Measurements from ENCODE around the gene DIP2C. TPM values are rescaled to one million over a fixed set of nuclear protein-coding genes. Genes with fewer than 3 reads are reported as not detected.
"Not testable (repeated sequence)": the region's sequence is repeated elsewhere in the genome, so short reads cannot be mapped to it uniquely, and the experiment has no call there.

Gene DIP2C
- total RNA-seq, 1 experiment from 2014 or later: 5.0 TPM

GRCh38 chr10:606762-607544, 82.5 kb downstream of the DIP2C start:
- Histone ChIP-seq H3K36me3 (no peaks in the 10 kb centered on the region), H3K4me1 (no peaks in the 10 kb centered on the region), H3K27ac (no peak overlapping the region), H3K4me3 (no peak overlapping the region), H3K9me3 (replicated peaks) (no peaks in the 10 kb centered on the region), H3K27me3 (no peaks in the 10 kb centered on the region)
- DNase-seq: no peak

DNA sequence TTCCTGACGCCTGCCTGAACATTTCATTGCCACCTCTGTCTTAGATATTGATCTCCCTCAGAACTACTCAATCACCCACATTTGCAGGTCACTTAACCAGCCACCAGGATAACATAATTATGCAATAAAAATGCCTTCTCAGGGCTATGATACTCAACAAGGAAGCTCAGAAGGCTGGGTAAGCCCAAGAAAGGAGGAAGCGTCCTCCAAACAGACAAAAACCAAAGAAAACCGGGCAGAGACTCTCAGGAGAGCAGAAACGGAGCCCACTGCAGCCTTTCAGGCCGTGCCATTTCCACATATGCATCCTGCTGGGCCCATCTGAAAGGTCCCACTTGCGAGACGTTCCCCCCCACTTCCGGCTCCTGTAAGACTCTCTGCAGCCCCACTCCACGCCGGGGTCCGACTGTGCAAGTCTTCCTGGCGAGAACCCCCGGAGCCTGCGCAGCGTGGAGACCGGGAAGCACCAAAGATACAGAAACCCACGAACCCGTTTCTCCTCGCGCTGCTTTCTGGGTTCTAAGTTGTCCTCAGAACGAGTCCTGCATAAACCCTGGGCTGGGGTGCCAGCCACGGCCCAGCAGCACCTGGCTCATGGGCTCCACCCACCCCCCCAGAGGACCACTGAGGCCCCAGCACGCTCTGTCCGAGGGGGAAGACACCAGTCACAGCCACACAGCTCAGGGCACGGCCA, 83.7 kb downstream of the DIP2C start:
- no peak for DNase-seq
- Histone ChIP-seq H3K9me3 (replicated peaks) (no peaks in the 10 kb centered on the region), H3K27ac (no peak overlapping the region), H3K36me3 (no peaks in the 10 kb centered on the region), H3K4me3 (no peak overlapping the region), H3K4me1 (no peaks in the 10 kb centered on the region), H3K27me3 (no peaks in the 10 kb centered on the region)

- no peaks in the 10 kb centered on the region for H3K27me3 ChIP-seq
- H3K4me3 ChIP-seq: no peak overlapping the region
- no peak for DNase-seq
- no peaks in the 10 kb centered on the region for H3K4me1 ChIP-seq
- no peaks in the 10 kb centered on the region for H3K9me3 ChIP-seq (replicated peaks)
- no peaks in the 10 kb centered on the region for H3K36me3 ChIP-seq
- H3K27ac ChIP-seq: no peak overlapping the region
Measured at GRCh38 chr10:604716-605631, 84.5 kb downstream of the DIP2C start.

DNA sequence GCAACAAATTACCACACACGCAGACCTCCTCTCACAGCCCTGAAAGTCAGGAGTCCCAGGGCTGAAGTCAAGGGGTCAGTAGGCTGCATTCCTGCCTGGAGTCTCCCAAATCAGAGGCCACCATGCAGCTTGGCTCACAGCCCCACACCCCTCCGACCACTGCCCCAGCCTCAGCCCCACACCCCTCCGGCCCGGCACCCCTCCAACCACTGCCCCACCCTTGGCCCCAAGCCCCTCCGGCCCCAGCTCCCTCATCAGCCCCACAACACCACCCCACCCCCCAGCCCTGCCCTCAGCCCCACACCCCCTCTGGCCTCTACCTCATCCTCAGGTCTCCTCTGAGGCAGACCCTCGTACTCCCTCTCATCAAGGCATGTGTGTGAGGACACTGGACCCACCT, 85.7 kb downstream of the DIP2C start:
- Histone ChIP-seq H3K27me3 (no peaks in the 10 kb centered on the region), H3K4me3 (no peak overlapping the region), H3K36me3 (no peaks in the 10 kb centered on the region), H3K27ac (no peak overlapping the region), H3K9me3 (replicated peaks) (no peaks in the 10 kb centered on the region), H3K4me1 (peaks cover 5% of the 10 kb centered on the region)
- no peak for DNase-seq

- no peak overlapping the region for H3K4me3 ChIP-seq
- H3K27me3 ChIP-seq: no peaks in the 10 kb centered on the region
- no peaks in the 10 kb centered on the region for H3K9me3 ChIP-seq (replicated peaks)
- H3K36me3 ChIP-seq: no peaks in the 10 kb centered on the region
- DNase-seq: no peak
- peaks cover 14% of the 10 kb centered on the region for H3K4me1 ChIP-seq
- no peak overlapping the region for H3K27ac ChIP-seq
Measured at GRCh38 chr10:602391-603005, 87.0 kb downstream of the DIP2C start.

DNA sequence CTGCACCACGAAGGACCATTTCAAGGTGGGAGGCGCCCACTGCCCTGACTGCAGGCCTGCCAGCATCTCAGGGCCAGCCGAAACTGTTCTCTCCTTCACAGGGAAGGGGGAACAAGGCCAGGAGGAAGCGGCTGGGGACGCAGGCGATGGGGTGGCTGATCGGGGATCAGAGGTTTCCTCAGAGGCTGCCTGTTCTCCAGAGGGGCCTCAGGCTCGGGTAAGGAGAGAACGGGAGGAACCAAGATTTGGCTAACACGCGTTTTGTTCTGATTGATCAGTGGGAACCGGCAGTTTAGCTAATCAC, 87.9 kb downstream of the DIP2C start:
- H3K9me3 ChIP-seq (replicated peaks): no peaks in the 10 kb centered on the region
- H3K4me3 ChIP-seq: no peak overlapping the region
- H3K36me3 ChIP-seq: no peaks in the 10 kb centered on the region
- DNase-seq: no peak
- peaks cover 14% of the 10 kb centered on the region for H3K4me1 ChIP-seq
- no peaks in the 10 kb centered on the region for H3K27me3 ChIP-seq
- H3K27ac ChIP-seq: no peak overlapping the region

DNA sequence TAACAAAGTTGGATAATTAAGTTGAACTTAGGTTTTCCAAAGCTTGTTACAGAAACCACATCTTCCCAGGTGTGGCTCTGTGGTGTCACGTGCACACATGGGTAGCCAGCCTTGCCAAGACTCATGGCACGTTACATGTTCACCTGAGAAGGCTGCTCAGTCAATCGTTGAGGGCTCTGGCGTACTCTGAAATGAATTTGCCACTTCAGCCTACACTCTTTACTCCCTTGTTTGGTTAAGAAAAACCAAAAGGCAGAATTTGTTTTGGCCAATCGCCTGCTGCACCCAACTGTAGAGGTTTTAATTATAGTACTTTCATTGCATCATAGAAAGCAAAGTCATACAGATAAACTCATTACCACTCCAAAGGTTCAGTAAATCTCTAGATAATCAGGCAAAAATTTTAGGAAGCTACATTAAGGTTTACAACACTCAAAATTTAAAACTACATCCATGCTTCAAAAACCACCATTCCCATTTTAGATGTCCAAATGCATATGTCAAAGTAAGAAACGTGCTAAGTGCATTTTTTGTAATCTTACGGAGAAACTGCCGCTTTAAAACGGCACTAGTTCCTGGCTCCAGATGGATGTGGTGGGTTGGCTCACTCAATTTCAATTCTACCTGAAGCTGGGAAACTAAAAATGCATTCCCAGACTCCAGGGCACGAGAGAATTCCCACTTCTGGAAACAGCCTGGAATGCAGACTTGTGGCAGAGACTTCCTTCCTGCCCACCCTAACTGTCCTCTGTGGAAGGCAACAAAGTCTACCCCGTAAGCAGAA, 88.4 kb downstream of the DIP2C start:
- no peak for DNase-seq
- no peak overlapping the region for H3K4me3 ChIP-seq
- no peaks in the 10 kb centered on the region for H3K27me3 ChIP-seq
- H3K4me1 ChIP-seq: peaks cover 14% of the 10 kb centered on the region
- no peaks in the 10 kb centered on the region for H3K36me3 ChIP-seq
- no peak overlapping the region for H3K27ac ChIP-seq
- H3K9me3 ChIP-seq (replicated peaks): no peaks in the 10 kb centered on the region

DNA sequence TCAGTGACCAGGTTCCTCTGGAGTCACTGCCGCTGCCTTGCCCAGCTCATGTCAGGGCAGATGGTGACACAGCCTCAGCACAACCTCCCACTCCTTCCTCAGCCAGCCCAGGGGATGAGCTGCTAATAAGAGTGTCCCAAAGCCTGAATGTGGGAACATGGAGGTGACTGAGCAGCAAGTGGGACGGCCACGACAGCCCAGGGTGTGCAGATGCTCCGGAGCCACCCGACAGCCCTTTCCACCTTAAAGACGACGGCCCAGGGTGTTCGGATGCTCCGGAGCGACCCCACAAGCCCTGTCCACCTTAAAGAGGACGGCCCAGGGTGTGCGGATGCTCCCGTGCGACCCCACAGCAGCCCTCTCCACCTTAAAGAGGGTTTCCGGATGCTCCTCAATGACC, 89.2 kb downstream of the DIP2C start:
- no peak overlapping the region for H3K27ac ChIP-seq
- peaks cover 14% of the 10 kb centered on the region for H3K4me1 ChIP-seq
- no peak overlapping the region for H3K4me3 ChIP-seq
- no peak for DNase-seq
- H3K9me3 ChIP-seq (replicated peaks): no peaks in the 10 kb centered on the region
- no peaks in the 10 kb centered on the region for H3K27me3 ChIP-seq
- H3K36me3 ChIP-seq: no peaks in the 10 kb centered on the region

DNA sequence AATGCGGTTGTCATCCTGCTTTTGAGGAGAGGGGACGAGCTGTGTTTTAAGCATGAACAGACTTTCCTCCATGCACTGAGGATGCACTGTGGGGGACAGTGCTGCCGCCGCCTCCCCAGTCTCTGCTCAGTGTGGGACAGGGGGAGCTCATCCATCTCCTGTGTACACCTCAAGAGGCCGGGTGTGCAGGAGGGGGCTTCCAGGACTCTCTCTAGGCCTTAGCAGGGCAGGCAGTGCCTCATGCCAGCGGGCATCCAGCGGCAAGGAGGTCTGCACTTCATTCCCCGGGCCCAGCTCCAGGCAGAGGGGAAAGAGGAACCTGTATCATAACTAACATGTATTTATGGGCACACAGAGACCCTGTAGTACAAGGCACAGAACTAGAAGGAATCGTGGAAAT, 89.7 kb downstream of the DIP2C start:
- no peaks in the 10 kb centered on the region for H3K36me3 ChIP-seq
- no peak overlapping the region for H3K27ac ChIP-seq
- no peak overlapping the region for H3K4me3 ChIP-seq
- H3K4me1 ChIP-seq: peaks cover 14% of the 10 kb centered on the region
- no peak for DNase-seq
- H3K27me3 ChIP-seq: no peaks in the 10 kb centered on the region
- no peaks in the 10 kb centered on the region for H3K9me3 ChIP-seq (replicated peaks)

DNA sequence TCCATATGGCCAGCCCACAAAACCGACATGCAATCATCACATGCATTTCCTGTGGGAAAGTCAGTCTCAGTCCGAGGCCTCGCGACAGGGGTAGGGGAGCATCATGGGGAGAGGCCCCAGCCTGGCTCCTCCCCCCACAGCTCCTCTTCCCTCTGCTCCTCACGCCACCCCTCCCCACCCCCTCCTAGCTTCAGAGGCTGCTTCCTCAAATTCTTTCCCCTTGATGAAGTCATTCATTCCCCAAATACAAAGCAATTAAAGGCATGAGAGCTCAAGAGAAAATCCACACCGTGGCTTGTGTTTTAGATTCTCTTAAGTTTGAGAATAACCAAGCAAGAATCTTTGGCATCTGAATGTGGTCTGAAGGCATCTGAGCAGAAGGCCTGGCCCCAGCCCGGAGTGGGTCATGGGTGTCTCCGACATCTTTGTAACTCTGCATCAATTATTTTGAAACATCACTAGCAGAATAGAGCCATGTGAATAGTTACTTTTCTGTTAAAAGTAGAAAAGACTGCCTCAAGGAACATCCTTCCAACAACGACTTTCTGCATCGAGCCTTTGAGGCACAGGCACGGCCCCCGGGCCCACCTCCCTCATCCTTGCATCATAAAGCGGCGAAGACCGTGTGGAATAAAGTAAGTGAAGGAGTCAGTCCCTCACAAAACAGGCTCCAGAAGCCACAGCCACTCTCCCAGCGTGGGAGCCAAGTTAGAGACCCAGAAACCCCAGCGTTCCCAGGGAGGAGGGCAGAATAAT, 90.9 kb downstream of the DIP2C start:
- no peaks in the 10 kb centered on the region for H3K27me3 ChIP-seq
- H3K4me3 ChIP-seq: no peak overlapping the region
- H3K4me1 ChIP-seq: peaks cover 14% of the 10 kb centered on the region
- DNase-seq: peak; percentile 46 to 70
- H3K9me3 ChIP-seq (replicated peaks): no peaks in the 10 kb centered on the region
- no peaks in the 10 kb centered on the region for H3K36me3 ChIP-seq
- peak overlapping the region; percentile 65 for H3K27ac ChIP-seq

DNA sequence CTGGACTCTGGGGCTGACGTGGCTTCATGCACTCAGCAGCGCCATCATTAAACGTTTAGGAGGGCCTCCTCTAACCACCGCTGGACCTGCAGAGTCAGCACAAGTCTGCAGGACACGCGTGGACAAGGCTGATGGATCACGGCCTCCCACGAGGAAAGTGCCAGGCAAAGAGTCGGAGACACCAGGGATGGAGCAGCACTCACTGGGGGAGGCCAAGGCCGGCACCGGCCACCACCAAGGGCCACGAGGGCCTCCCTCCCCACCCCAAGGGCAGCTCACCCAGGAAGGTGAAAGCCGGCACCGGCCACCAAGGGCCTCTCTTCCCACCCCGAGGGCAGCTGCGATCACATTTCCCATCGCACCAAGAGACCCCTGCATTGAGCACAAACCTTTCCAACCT, 91.5 kb downstream of the DIP2C start:
- no peak for DNase-seq
- peak overlapping the region; percentile 65; the same call in 1 of the 2 replicates for H3K27ac ChIP-seq
- H3K27me3 ChIP-seq: no peaks in the 10 kb centered on the region
- H3K36me3 ChIP-seq: no peaks in the 10 kb centered on the region
- no peak overlapping the region for H3K4me3 ChIP-seq
- H3K9me3 ChIP-seq (replicated peaks): no peaks in the 10 kb centered on the region
- peaks cover 14% of the 10 kb centered on the region for H3K4me1 ChIP-seq

DNA sequence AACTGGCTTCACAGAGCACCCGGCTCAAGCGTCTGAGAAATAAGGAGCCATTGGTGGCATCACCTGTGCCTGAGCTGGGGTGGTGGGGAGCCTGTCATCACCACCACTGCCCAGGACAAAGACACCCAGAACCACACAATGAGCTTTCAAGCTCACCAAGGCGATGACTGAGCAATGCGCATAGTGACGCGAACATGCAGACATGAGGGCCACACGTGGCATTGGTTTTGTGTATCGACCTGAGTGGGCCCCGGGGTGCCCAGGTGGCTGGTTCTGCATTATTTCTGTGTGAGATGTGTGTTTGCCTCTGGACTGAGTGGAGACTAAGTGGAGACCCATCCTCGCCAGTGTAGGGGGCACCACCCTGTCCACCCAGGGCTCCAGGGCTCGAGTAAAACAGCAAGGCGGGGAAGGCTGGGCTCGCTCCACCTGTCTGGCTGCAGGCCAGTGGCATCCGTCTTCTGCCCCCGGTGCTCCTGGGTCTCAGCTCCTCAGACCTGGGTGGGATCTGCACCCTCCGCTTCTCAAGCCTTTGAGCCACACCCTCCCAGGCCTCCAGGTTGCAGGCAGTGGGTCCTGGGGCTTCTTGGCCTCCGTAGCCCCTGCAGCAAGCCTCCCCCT, 92.6 kb downstream of the DIP2C start:
- Histone ChIP-seq H3K27ac (no peak overlapping the region), H3K36me3 (no peaks in the 10 kb centered on the region), H3K27me3 (no peaks in the 10 kb centered on the region), H3K4me3 (no peak overlapping the region), H3K4me1 (peaks cover 14% of the 10 kb centered on the region), H3K9me3 (replicated peaks) (no peaks in the 10 kb centered on the region)
- DNase-seq: no peak

DNA sequence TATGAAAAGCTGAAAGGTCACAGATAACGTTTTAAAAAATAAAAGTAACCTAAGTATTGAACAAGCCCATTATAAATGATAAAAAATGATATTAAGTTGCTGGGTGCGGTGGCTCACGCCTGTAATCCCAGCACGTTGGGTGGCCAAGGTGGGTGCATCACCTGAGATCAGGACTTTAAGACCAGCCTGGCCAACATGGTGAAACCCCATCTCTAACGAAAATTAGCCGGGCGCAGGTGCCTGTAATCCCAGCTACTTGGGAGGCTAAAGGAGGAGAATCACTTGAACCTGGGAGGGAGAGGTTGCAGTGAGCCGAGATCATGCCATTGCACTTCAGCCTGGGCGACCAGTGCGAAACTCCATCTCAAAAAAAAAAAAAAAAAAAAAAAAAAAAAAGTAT, 93.3 kb downstream of the DIP2C start:
- DNase-seq; H3K36me3 ChIP-seq; H3K27ac ChIP-seq; H3K9me3 ChIP-seq (replicated peaks); H3K4me3 ChIP-seq; H3K27me3 ChIP-seq: not testable (repeated sequence)
- H3K4me1 ChIP-seq: peaks cover 14% of the 10 kb centered on the region

Data from SJCRH30 (cell line).